GM23248 (cell line): Measurements from ENCODE around the gene IGSF11.

Source experiments
- EZH2 ChIP-seq: fragments of 200-600 bp; sonication (generic); IDR thresholded peaks from 2 replicates; pipeline ENCODE4 v1.6.1; 2018; ENCODE audit warnings: antibody characterized with exemption, mild to moderate bottlenecking; ENCODE audit not compliant: insufficient read depth, poor library complexity, severe bottlenecking
- EZH2phosphoT487 ChIP-seq: fragments of 200-600 bp; sonication (generic); IDR thresholded peaks from 2 replicates; pipeline ENCODE4 v1.6.1; 2018; ENCODE audit warnings: antibody characterized with exemption, moderate library complexity, mild to moderate bottlenecking, low read depth; ENCODE audit not compliant: insufficient read depth

DNA sequence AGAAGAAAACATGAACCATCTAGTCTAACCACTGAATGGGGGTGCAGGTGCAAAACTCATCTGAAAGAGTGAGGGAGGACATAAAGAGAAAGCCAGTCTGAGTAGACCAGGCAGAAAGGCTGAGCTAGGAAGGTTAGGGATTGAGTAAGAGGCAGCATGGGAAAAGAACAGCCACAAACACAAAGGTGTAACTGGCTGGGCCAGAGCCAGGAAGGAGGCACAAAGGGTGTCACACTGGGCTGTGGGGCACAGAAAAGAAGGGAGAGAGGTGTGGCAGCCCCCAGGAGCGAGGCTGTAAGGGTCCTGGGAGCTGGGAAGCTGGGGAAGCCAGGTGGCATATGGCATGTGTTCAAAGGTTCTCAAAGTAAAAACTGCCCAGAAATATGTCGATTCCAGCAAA is 18.7 kb downstream of the IGSF11 start:
- TF ChIP-seq EZH2phosphoT487, result no peak
- TF ChIP-seq EZH2, result no peak
